ENCODE measurements around the gene PTX3. TPM values are rescaled to one million over a fixed set of nuclear protein-coding genes. Genes with fewer than 3 reads are reported as not detected.

Gene PTX3
- total RNA-seq, 4 donors from 2014 or later = 2.1 to 132 (median 5.1) TPM

- H3K27ac ChIP-seq (replicated peaks in 1 of 4) = no peak overlapping the region
- no peaks in the 10 kb centered on the region for H3K27me3 ChIP-seq
- WGBS = 67% methylated on average over 5 of the region's 5 CpGs
- intact Hi-C loops (cut with DNase I) = no loop called here
- DNase-seq (ENCODE audit: extremely low spot score) = no peak
- no peak for TF ChIP-seq POLR2A (IDR thresholded peaks at IDR 0.05; ENCODE audit: low read depth)
- no peak for TF ChIP-seq CTCF (IDR thresholded peaks at IDR 0.05)
- no peak for TF ChIP-seq EP300 (IDR thresholded peaks at IDR 0.05)
- no peak for TF ChIP-seq POLR2AphosphoS5 (IDR thresholded peaks at IDR 0.05)
- H3K36me3 ChIP-seq = no peaks in the 10 kb centered on the region
- no peaks in the 10 kb centered on the region for H3K4me1 ChIP-seq
- no peak overlapping the region for H3K4me3 ChIP-seq
- no peaks in the 10 kb centered on the region for H3K9me3 ChIP-seq
Observed at GRCh38 chr3:157406394-157406793, 30.3 kb upstream of the PTX3 start.

DNA sequence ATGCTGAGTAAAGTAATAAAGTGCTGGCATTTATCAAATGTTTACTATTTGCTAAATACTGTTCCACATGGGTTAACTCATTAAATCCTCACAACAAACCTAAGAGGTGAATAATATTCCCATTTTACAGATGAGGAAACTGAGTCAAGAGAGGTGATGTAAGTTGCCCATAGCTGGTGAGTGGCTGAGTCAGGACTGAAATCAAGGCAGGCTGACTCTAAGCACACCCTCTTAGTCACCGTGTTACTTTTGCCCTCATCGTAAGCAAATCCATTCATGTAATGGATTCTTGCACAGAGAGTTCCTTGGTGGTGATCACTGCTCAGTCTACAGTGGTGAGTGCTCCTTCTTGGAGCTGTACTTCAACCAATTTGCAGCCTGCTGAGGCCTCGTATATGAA is 28.9 kb upstream of the PTX3 start:
- H3K27ac ChIP-seq (replicated peaks in 1 of 4) = no peak overlapping the region
- no peak for TF ChIP-seq POLR2AphosphoS5 (IDR thresholded peaks at IDR 0.05)
- no peak for TF ChIP-seq EP300 (IDR thresholded peaks at IDR 0.05)
- no peak for TF ChIP-seq CTCF (IDR thresholded peaks at IDR 0.05)
- no peak for TF ChIP-seq POLR2A (IDR thresholded peaks at IDR 0.05; ENCODE audit: low read depth)
- no peaks in the 10 kb centered on the region for H3K36me3 ChIP-seq
- no peak overlapping the region for H3K4me3 ChIP-seq
- 65% methylated on average over 3 of the region's 3 CpGs for WGBS
- DNase-seq (ENCODE audit: extremely low spot score) = no peak
- intact Hi-C loops (cut with DNase I) = no loop called here
- H3K4me1 ChIP-seq = no peaks in the 10 kb centered on the region
- no peaks in the 10 kb centered on the region for H3K9me3 ChIP-seq
- H3K27me3 ChIP-seq = no peaks in the 10 kb centered on the region

DNA sequence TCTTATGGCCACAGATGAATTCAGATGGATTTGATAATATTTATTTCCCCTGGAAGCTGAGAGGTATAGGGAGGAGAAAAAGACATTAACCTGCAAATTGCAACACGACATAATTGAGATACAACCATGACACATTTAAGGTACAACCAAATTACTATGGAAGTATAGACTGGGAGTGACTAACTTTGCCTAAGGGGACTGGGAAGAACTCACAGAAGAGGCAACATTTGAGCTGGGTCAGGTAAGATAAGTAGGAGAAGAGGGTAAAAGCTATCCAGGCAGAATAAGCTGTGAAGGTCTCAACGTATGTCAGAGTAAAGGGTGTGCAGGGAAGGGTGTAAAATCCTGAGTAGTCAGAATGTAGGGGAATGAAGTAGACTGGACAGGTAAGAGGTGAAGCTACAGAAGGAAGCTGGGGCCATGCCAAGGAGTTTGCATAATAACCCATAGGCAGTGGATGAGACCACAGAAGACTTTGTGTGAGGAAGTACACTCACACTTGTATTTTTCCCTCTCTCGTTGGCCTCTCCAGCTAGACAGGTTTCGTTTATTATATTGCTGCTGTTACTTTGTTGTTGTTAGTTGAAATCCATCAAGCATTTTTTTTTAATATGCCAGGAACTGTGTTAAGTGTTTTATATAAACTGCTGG is 28.0 kb upstream of the PTX3 start:
- TF ChIP-seq POLR2A (IDR thresholded peaks at IDR 0.05; ENCODE audit: low read depth) (no peak), EP300 (IDR thresholded peaks at IDR 0.05) (no peak), CTCF (IDR thresholded peaks at IDR 0.05) (no peak), POLR2AphosphoS5 (IDR thresholded peaks at IDR 0.05) (no peak)
- Histone ChIP-seq H3K4me3 (no peak overlapping the region), H3K9me3 (no peaks in the 10 kb centered on the region), H3K4me1 (no peaks in the 10 kb centered on the region), H3K27me3 (no peaks in the 10 kb centered on the region), H3K27ac (replicated peaks in 1 of 4) (no peak overlapping the region), H3K36me3 (no peaks in the 10 kb centered on the region)
- intact Hi-C loops (cut with DNase I) = no loop called here
- DNase-seq (ENCODE audit: extremely low spot score) = no peak
- WGBS = 89% methylated on average over 4 of the region's 4 CpGs

- Histone ChIP-seq H3K4me1 (no peaks in the 10 kb centered on the region), H3K36me3 (no peaks in the 10 kb centered on the region), H3K27ac (replicated peaks in 1 of 4) (no peak overlapping the region), H3K9me3 (no peaks in the 10 kb centered on the region), H3K4me3 (no peak overlapping the region), H3K27me3 (no peaks in the 10 kb centered on the region)
- 97% methylated on average over 2 of the region's 2 CpGs for WGBS
- DNase-seq (ENCODE audit: extremely low spot score) = no peak
- no peak for TF ChIP-seq EP300 (IDR thresholded peaks at IDR 0.05)
- no peak for TF ChIP-seq POLR2AphosphoS5 (IDR thresholded peaks at IDR 0.05)
- TF ChIP-seq POLR2A (IDR thresholded peaks at IDR 0.05; ENCODE audit: low read depth) = no peak
- TF ChIP-seq CTCF (IDR thresholded peaks at IDR 0.05) = no peak
- intact Hi-C loops (cut with DNase I) = no loop called here
Observed at GRCh38 chr3:157409516-157409915, 27.1 kb upstream of the PTX3 start.

GRCh38 chr3:157410945-157411344 is 25.7 kb upstream of the PTX3 start:
- no peaks in the 10 kb centered on the region for H3K36me3 ChIP-seq
- H3K27ac ChIP-seq (replicated peaks in 1 of 4) = no peak overlapping the region
- no peak overlapping the region for H3K4me3 ChIP-seq
- no peaks in the 10 kb centered on the region for H3K4me1 ChIP-seq
- intact Hi-C loops (cut with DNase I) = no loop called here
- no peak for DNase-seq (ENCODE audit: extremely low spot score)
- H3K9me3 ChIP-seq = no peaks in the 10 kb centered on the region
- WGBS = 55% methylated on average over 2 of the region's 2 CpGs
- no peaks in the 10 kb centered on the region for H3K27me3 ChIP-seq
- TF ChIP-seq CTCF (IDR thresholded peaks at IDR 0.05) (no peak), POLR2AphosphoS5 (IDR thresholded peaks at IDR 0.05) (no peak), POLR2A (IDR thresholded peaks at IDR 0.05; ENCODE audit: low read depth) (no peak), EP300 (IDR thresholded peaks at IDR 0.05) (no peak)

All from esophagus muscularis mucosa (tissue), 4 donors.